CD4-positive, alpha-beta T cell treated with Interleukin-12 subunit alpha and Interleukin-12 subunit beta, for 1 hour (primary cell): ENCODE results near the gene USH1G.

Experiments
- DNase-seq: peaks from one replicate; pipeline ENCODE4 v3.0.0-alpha.2; 2020

USH1G gene

DNA sequence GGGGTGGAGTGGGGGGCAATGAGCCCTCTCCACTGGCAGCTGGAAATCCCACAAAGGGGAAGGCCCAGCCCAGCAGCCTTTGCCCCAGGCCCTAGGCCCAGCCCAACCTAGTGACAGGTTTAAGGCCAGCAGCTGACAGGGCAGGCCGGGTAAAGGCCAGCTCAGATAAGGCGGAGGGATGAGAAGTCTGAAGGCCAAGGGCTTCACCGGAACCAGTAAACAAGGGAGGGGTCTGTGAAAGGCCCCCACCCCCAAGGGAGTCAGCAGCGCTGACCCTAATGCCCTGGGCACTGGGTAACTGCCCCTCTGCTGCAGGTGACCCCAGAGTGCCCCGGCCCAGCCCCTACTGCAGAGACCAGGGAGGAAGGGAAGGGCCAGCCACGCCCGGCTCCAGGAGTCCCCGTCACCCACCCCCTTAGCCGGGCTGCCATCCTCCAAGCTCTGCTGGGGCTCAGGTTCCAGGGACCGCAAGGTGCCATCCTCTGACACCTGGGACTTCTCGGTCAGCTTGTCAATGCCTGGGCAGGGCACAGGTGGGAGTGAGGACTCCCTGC, 30.2 kb upstream of the USH1G start:
- no peak for DNase-seq

DNA sequence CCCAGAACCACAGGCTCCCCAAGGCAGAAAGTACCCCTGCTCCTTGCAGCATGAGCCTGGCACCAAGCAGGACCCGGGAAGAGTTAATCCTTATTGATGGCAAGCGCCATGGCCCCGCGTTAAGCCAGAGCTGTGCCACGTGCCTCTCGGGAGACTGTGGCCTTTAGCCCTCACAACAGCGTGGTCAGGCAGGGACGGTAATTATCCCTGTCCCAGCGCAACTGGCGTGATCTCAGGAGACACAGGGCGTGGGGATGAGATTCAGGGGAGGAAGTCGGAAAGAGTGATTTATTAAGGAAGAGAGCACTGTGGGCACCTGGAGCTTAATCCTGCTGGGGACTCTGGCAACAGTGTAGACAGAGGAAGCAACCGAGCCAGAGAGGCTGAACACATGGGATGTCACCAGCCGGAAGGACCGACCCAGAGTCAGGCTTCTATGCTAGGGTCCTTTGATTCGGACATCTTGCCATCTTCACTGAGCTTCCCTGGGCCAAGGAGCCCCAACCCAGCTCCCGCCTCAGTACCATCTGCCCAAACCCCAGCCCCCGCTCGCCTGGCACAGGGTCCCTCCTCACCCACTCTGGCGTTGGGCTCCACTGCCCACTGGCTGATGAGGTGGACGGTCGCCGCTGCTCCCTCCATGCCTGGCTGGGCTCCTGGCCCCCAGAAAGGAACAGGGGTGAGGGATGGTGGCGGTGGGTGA, 29.5 kb upstream of the USH1G start:
- no peak for DNase-seq

DNA sequence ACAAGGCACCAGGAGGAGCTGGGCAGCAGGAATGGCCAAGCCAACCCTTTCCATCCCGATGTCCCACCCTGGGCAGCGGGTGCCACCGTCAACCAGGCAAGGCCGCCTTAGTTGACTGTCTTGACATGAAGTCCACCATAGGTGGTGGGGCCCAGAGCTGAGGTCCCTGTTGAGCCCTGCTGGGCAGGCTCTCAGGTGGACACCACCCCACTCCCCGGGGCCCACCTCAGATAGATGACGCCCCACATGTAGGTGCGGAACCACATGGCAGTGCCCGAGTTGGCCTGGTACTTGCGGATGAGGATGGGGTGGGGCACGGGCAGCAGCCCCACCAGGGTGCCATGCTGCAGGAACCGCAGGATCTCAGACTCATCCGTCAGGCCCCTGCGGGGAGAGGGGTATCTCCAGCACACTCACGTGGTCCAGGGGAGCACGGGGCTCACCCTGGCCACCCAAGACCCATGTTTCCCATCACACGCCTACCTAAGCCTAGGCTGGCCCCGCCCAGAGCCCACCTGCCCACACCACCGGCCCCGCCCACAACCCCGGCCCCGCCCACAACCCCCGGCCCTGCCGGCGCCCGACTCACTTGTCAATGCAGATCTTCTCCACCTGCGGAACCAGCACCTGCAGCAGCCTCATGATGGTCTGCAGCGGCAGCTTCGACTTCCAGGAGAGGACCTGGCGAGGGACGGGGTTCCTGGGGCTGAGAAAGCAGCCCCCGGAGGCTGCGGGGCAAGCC, 28.8 kb upstream of the USH1G start:
- no peak for DNase-seq

DNA sequence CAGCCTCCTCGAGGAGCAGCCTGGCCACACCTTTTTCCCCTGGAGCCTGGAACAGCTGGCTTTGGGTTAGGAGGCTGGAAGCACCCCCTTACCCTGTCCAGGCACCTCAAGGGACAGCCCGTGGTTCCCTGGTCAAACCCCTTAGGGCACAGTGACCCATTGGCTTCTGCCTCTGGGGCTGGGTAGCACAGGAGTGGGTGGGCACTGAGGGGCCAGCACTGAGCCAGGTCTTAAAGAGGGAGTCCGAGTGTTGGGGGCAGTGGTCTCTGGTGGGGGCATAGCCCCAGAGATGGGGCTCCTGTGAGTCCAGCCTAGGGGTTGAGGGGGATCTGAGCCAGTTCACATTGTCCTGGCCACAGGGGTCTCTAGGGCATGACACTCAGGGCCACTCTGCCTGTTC, 28.0 kb upstream of the USH1G start:
- no peak for DNase-seq

DNA sequence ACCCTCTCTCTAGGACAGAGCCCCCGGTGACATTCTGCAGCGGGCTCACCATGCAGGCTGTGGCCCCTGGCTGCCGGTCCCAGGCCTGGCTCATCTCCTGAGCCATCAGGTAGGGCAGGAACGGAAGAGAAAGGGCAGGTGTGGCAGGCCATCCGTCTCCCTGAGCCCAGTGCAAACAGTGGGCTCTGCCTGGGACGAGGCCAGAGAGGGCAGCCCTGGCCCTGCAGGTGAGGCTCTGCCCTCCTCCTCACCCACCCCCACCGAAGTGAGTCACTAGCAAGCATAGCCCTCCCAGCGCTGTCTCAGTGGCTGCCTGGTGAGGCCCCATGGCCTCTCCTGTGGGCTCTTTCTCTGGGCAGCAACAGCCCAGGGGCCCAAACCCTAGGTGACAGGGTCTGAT, 27.2 kb upstream of the USH1G start:
- no peak for DNase-seq

DNA sequence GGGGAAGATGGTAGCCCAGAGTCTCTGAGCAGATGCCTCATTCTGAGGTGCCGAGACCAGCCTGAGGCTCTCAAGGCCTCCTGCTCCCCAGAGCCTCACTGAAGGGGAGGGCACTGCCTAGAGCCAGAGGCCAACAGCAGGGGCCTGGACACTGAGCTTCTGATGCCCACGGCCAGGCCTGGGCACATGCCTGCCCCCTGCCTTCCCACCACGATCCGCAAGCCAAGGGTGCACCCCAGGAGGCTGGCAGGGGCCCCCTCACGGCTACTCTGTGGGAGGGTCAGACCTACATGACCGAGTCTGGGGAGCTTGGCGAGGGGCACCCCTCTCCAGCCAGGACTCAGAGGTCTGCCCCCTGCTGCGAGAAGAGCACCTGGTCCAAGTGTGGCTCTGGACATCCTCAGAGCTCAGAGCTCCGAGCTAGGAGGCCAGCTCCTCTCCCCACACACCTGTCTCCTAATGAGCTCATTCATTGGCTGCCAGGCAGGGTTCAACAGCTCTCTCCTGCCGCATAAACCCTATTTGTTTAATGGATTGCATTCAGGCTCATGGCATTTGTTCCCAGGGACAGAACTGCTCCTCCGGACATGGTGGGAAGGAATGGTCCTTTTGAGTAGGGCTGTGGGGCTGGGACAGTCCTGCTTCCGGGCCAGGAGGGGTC, 26.5 kb upstream of the USH1G start:
- no peak for DNase-seq

DNA sequence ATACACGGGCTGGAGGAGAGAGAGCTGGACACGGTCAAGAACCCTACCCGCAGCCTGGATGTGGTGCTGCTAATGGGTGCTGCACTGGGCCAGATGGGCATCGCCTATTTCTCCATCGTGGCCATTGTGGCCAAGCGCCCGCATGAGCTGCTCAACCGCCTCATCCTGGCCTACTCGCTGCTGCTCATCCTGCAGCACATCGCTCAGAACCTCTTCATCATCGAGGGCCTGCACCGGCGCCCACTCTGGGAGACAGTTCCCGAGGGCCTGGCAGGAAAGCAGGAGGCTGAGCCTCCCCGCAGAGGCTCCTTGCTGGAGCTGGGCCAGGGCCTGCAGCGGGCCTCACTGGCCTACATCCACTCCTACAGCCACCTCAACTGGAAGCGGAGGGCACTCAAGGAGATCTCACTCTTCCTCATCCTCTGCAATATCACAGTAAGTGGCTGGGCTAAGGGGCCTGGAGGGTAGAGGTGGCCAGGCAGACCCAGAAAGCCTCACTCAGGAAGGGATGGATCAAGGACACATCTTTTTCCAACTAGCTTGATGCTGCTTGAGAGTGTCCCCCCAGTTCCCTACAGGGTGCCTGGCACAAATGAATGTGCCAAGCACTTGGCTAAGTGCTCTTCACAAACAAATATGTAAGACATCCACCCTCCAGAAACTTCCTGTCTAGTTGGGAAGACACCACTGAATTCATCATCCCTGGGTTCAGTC, 24.1 kb upstream of the USH1G start:
- no peak for DNase-seq

DNA sequence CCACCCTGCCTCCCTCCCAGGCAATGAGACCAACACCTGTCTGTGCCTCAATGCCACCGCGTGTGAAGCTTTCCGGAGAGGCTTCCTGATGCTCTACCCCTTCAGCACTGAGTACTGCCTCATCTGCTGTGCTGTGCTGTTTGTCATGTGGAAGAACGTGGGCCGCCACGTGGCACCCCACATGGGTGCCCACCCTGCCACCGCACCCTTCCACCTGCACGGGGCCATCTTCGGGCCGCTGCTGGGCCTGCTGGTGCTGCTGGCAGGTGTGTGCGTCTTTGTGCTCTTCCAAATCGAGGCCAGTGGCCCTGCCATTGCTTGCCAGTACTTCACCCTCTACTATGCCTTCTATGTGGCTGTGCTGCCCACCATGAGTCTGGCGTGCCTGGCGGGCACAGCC, 23.6 kb upstream of the USH1G start:
- no peak for DNase-seq

DNA sequence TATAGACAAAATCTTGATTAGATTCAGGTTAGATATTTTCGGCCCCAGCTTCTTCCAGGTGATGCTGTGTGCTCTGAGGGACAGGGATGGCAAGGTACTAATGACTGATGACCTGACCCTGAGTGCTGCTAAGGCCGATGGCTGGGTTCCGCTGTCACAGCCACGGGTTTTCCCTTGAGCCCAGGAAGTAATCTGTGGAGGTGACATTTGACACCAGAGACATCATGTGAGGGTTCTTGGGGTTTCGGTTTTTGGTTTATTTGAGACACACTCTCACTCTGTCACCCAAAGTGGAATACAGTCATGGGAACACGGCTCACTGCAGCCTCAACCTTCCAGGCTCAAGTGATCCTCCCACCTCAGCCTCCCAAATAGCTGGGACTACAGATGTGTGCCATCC, 22.5 kb upstream of the USH1G start:
- no peak for DNase-seq

DNA sequence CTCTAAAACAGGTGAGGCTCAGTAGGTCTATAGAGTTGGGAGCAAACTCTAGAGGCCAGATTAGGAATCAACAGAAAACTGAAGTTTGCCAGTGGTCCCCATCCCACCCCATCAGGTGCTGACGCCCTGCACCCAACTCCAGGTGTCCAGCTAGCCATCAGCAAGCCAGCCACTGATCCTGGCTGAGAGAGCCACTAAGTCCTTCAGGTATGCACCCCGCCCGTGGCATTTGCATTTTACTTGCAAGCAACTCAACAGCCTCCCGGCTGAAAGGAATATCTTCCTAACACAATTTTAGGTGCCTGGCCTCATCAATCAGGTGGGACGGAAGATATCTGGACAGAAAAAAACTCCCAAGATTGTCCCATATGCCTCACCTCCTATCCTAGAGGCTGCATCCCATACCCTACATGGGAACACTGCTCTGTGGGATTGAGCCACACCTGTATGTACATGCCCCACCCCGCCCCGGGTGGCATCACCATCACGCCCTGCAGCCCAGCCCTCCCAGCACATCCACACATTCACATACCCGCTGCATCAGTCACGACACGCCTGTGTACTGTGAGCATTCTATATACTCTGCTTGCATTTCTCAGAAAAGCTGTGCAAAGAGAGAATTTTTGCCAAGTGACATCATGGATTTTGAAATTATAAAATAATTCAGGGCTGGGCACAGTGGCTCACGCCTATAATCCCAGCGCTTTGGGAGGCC, 20.9 kb upstream of the USH1G start:
- no peak for DNase-seq

DNA sequence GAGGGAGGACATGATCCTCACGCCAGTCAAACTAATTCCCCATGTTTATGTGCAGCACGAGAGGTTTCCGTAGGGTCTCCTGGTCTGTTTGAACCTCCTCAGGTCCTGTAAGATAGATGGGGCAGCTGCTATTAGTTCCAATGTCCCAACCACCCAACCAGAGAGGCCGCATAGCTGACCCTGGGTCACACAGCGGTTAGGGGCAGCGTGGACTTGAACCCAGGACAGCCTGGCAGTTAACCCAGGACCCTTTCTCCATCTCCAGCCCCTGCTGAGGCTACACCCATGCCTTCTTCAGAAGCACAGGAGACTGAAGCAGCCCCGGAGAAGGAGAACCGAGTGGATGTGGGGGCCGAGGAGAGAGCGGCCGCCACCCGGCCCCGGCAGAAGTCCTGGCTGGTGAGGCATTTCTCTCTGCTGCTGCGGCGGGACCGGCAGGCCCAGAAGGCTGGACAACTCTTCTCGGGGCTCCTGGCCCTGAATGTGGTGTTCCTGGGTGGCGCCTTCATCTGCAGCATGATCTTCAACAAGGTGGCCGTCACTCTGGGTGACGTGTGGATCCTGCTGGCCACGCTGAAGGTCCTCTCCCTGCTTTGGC, 18.2 kb upstream of the USH1G start:
- no peak for DNase-seq

DNA sequence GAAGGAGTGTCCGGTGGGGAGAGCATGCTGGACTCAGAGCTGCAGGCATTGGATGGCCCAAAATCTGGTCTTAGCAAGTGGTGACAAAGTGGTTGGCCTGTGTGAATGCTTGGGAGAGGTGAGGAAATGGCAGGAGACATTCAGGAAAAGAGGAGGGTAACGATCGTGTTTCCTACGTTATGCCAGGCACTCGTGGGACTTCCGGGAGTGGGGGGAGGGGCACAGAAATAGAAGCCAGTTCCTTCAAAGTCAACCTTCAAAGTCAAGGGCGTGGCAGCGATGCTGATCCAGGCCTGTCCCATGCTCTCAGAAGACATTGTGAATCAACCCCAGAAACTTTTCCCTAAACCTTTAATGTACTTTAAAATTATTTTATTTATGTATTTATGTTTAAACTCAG, 16.5 kb upstream of the USH1G start:
- DNase-seq, result no peak

DNA sequence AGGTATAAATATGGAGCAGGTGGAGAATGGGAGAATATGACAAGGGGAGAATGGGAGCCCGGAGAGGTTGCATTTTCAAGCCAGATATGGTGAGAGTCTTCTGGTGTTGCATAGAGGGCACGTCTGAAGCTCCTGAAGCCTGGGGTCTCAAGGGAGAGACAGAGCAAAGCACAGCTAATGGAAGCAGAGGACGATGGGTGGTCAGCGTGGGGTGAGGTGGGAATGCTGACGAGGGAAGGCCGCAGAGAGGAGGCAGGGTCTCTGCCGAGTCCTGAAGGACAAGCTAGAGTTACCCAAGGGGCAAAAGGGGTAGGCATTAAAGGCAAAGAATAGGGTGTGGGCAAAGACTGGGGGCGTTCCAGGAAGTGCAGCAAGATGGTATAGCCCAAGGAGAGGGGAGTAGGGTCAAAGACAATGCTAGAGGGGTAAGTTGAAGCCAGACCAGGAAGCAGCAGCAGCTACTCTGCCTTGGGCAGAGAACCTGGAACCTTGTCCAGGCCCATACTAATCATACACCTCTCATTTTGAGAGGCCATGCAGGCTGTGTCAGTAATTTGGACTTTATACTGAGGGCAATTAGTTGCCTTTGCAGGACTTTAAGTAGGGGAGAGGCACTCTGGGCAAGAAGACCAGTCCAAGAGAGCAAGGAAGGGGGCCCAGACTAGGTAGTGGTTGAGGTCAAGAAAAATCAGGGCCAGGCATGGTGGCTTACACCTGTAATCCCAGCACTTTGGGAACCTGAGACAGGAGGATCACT, 15.3 kb upstream of the USH1G start:
- DNase-seq, result no peak

DNA sequence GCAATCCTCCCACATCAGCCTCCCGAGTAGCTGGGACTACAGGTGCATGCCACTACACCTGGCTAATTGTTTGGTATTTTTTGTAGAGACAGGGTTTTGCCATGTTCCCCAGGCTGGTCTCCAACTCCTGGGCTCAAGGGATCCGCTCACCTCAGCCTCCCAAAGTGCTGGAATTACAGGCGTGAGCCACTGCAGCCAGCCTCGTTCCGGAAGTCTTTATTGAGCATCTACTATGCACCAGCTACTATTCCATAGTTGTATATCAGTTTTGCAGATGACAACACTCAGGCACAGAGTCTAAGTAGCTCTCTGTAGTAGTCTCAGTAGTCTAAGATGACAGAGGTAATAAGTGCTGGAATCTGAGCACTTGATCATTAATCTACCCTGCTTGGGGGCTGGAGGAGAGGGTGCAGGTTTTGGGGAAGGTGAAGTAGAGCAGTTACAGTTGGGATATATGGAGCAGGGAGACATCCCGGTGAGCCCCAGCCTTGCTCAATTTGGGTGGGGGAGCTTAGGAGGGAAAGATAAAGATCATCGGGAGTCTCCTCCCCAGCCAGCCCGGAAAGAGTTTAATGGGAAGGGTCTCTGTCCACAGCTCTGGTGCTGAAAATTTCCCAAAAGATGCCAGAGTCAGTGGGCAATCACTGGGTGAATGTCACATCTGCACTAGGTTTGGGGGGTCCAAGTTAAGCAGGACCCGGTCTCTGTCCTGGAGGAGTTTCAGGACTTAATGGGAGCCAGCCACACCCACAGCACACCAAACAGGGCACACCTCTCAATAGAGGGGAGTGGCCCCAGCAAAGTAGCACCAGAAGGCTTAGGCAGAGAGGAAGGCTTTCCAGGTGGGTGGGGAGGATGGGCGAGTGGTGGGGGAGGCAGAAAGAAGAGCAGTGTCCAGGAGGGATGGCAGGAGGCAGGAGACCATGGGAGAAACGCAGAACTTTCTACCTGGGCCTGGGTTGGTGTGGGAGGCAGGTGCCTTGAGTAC, 14.3 kb upstream of the USH1G start:
- no peak for DNase-seq

DNA sequence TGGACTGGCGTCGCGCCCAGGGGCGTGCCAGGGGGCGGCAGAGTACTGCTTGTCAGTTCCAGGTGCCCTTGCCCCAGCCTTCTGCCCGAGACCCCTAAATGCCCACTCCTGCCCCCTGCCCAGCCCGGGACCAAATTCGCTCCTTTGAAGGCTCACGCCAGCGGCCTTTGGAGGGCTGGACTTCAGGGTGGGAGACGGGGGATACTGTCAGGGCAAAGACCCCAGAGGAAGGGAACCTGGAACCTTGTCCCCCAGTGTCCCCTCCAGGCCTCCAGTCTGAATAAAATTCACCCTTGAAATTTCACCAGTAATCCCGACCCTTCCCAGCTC, 13.4 kb upstream of the USH1G start:
- DNase-seq, result no peak

DNA sequence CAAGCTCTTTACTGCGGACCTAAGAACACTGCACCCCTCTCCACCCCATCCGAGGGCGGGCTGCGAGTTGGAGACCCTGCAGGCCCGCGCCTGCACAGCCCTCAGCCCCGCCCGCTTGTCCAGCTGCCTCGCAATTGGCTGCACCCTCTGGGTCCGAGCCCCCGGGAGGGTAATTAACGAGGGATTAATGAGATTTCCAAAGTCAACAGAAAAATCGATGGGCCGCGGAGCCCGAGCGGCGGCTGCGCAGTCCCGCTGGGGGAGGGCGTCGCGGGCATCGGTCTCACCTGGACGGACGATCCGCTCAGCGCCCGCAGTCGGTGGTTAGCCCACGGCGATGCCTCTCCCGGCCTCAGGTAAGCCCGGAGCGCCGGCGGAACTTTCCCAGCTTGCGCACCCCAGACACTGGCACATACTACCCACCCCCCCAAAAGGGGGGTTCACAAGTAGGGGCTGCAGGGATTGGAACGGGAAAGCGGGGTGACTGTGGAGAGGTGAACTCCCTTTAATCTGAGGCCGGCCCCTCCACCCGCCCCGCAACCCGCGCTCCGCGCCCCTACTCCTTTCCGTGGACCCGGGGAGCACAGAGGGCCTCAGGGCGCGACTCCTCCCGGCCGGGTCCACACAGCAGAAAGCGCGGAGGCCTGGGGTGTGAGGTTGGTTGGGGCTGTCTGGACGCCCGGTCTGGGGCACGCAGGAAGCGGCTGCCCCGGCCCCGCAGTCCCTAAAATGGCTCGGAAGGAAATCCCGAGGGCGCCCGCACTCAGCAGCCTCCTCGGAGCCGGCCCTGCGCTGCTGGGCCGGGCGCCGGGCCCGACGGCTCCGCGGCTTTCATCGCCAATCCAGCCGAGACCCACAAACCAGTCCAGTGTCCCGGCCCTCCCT, 12.8 kb upstream of the USH1G start, which contains the start of gene OTOP3:
Gene OTOP3, plus strand, starts transcription at position 314 of the 885 bp plus-strand sequence. Its CDS starts 24 bp downstream, at position 338.
- no peak for DNase-seq

DNA sequence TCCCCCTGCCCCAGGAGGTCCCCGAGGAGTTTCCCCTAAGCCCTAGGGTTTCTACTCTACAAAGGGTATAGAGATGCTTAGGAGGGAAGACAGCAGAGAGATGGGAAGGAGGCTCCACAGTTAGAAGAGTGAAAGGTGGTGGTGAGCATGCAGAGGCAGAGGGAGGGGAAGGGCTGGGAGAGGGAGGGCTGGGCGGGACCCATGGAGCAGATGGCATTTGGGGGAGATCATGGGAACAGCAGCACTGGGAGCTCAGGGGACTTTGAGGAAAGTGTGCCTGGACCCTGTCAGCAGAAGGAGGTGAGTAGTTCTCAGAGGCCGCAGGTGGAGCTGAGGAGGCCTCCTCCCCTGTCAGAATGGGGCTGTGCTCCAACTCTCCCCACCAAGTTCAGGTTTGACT, 12.0 kb upstream of the USH1G start:
- no peak for DNase-seq

DNA sequence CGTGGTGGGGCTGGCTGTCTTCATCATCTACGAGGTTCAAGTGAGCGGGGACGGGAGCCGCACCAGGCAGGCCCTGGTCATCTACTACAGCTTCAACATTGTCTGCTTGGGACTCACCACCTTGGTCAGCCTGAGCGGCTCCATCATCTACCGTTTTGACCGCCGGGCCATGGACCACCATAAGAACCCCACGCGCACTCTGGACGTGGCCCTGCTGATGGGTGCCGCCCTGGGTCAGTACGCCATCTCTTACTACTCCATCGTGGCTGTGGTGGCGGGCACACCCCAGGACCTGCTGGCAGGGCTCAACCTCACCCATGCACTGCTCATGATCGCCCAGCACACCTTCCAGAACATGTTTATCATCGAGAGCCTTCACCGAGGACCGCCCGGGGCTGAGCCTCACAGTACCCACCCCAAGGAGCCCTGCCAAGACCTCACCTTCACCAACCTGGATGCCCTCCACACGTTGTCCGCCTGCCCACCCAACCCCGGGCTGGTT, 7.5 kb upstream of the USH1G start:
- DNase-seq, result no peak

DNA sequence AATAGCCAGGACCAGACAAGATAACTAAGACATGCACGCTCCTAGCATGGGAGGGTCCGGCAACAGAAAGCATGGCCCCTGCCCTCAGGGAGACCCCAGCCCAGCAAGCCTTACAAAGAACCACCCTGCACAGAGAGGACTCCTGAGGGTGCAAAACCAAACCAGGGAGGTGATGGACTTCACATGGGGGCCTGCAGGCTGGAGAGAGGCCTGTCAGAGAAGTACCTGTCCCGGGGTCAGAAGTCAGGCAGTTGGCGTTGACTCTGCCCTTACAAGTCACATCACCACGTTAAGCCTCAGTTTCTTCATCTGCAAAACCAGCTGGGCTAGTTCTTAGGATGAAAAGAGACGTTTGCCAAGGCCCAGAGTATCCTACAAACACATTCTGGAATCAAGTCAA, 5.7 kb upstream of the USH1G start:
- no peak for DNase-seq
